ENCODE measurements around the gene CCR3.

The CCR3 gene

GRCh38 chr3:46213201-46213600 is 29.1 kb upstream of the CCR3 start:
- TF ChIP-seq POLR2A (IDR thresholded peaks at IDR 0.05; ENCODE audit: extremely low read depth, insufficient read length) = no peak
- peak; percentile 68 for TF ChIP-seq MAX (IDR thresholded peaks at IDR 0.05; ENCODE audit: low read depth, low read length)
- H3K4me3 ChIP-seq (ENCODE audit: low read depth, low read length) = no peak overlapping the region
- DNase-seq (ENCODE audit: low read depth) = peak; percentile 51

- H3K4me3 ChIP-seq (ENCODE audit: low read depth, low read length) = no peak overlapping the region
- DNase-seq (ENCODE audit: low read depth) = peak; percentile 84
- TF ChIP-seq MYC (IDR thresholded peaks at IDR 0.05; ENCODE audit: low read depth, low read length) (no peak), POLR2A (IDR thresholded peaks at IDR 0.05; ENCODE audit: extremely low read depth, insufficient read length) (no peak), MAX (IDR thresholded peaks at IDR 0.05; ENCODE audit: low read depth, low read length) (peak; percentile 30; the same call in 1 of the 2 replicates), CTCF (IDR thresholded peaks at IDR 0.05; ENCODE audit: low read depth, low read length) (peak; percentile 71)
Measured at GRCh38 chr3:46214751-46215352, 27.4 kb upstream of the CCR3 start.

GRCh38 chr3:46215810-46216414 is 26.3 kb upstream of the CCR3 start:
- no peak for TF ChIP-seq MYC (IDR thresholded peaks at IDR 0.05; ENCODE audit: low read depth, low read length)
- H3K4me3 ChIP-seq (ENCODE audit: low read depth, low read length) = no peak overlapping the region
- no peak for DNase-seq (ENCODE audit: low read depth)

GRCh38 chr3:46218196-46218709 is 24.0 kb upstream of the CCR3 start:
- no peak for DNase-seq (ENCODE audit: low read depth)
- no peak overlapping the region for H3K4me3 ChIP-seq (ENCODE audit: low read depth, low read length)
- no peak for TF ChIP-seq POLR2A (IDR thresholded peaks at IDR 0.05; ENCODE audit: extremely low read depth, insufficient read length)
- no peak for TF ChIP-seq CTCF (IDR thresholded peaks at IDR 0.05; ENCODE audit: low read depth, low read length)
- no peak for TF ChIP-seq MYC (IDR thresholded peaks at IDR 0.05; ENCODE audit: low read depth, low read length)
- no peak for TF ChIP-seq MAX (IDR thresholded peaks at IDR 0.05; ENCODE audit: low read depth, low read length)

GRCh38 chr3:46221391-46221790 is 20.9 kb upstream of the CCR3 start:
- TF ChIP-seq MYC (IDR thresholded peaks at IDR 0.05; ENCODE audit: low read depth, low read length) (no peak), CTCF (IDR thresholded peaks at IDR 0.05; ENCODE audit: low read depth, low read length) (no peak), POLR2A (IDR thresholded peaks at IDR 0.05; ENCODE audit: extremely low read depth, insufficient read length) (no peak), MAX (IDR thresholded peaks at IDR 0.05; ENCODE audit: low read depth, low read length) (no peak)
- H3K4me3 ChIP-seq (ENCODE audit: low read depth, low read length) = no peak overlapping the region
- DNase-seq (ENCODE audit: low read depth) = peak; percentile 84

GRCh38 chr3:46221938-46222337 is 20.3 kb upstream of the CCR3 start:
- H3K4me3 ChIP-seq (ENCODE audit: low read depth, low read length) = no peak overlapping the region
- DNase-seq (ENCODE audit: low read depth) = no peak
- no peak for TF ChIP-seq MAX (IDR thresholded peaks at IDR 0.05; ENCODE audit: low read depth, low read length)
- no peak for TF ChIP-seq CTCF (IDR thresholded peaks at IDR 0.05; ENCODE audit: low read depth, low read length)
- no peak for TF ChIP-seq POLR2A (IDR thresholded peaks at IDR 0.05; ENCODE audit: extremely low read depth, insufficient read length)
- TF ChIP-seq MYC (IDR thresholded peaks at IDR 0.05; ENCODE audit: low read depth, low read length) = no peak
